ENCODE measurements around the gene STRIP2. TPM values are rescaled to one million over a fixed set of nuclear protein-coding genes. Genes with fewer than 3 reads are reported as not detected.

STRIP2 gene
- total RNA-seq, 1 experiment from 2014 or later: 9.9 TPM

GRCh38 chr7:129453510-129454248 lies 19.4 kb downstream of the STRIP2 start:
- H2BK12ac ChIP-seq (ENCODE audit: insufficient read length, low read depth, low read length): no peak overlapping the region
- no CpG with 5 or more reads among the region's 1 CpG for WGBS (ENCODE audit: extremely low coverage, insufficient read length, low lambda C conversion rate)
- H2BK15ac ChIP-seq (ENCODE audit: low read depth, low read length): no peak overlapping the region
- no peak overlapping the region for H4K8ac ChIP-seq (replicated peaks; ENCODE audit: insufficient read length, low read depth, low read length)
- no peak overlapping the region for H3K14ac ChIP-seq (ENCODE audit: insufficient read depth, low read length)
- H4K91ac ChIP-seq (ENCODE audit: insufficient read length, low read depth, low read length): no peak overlapping the region
- peaks cover 3% of the 10 kb centered on the region for H3K23me2 ChIP-seq (ENCODE audit: insufficient read length, low read depth, low read length, poor library complexity, severe bottlenecking)
- no peak overlapping the region for H2AFZ ChIP-seq (ENCODE audit: low read length)
- Mint-ChIP-seq H3K27me3 (ENCODE audit: low read depth) (no peaks in the 10 kb centered on the region), H3K27ac (no peak overlapping the region), H3K9me3 (peaks cover 5 to 6% of the 10 kb centered on the region in 2 experiments; a peak in 3 of 5 replicates), H3K36me3 (ENCODE audit: insufficient read depth in 1 of 3, low read depth in 3 of 3) (peaks cover 17 to 52% (median 50%) of the 10 kb centered on the region in 3 experiments), H3K4me1 (no peaks in the 10 kb centered on the region), H3K4me3 (no peak overlapping the region)
- H2AK5ac ChIP-seq (ENCODE audit: insufficient read length, low read length): no peak overlapping the region
- no peak overlapping the region for H2BK20ac ChIP-seq (ENCODE audit: low read depth, low read length, poor library complexity, severe bottlenecking)
- no peak for DNase-seq
- TF ChIP-seq CTCF (conservative IDR thresholded peaks at IDR 0.05): no peak
- no peak overlapping the region for H3K56ac ChIP-seq (ENCODE audit: insufficient read length, low read depth, low read length)
- H2BK120ac ChIP-seq (ENCODE audit: low read depth, low read length, poor library complexity, severe bottlenecking): no peak overlapping the region
- no peak overlapping the region for H3K23ac ChIP-seq (ENCODE audit: insufficient read length, low read depth, low read length)
- H3K4me2 ChIP-seq (ENCODE audit: insufficient read depth, insufficient read length, low read length): no peak overlapping the region
- no peak overlapping the region for H3K9ac ChIP-seq (ENCODE audit: extremely low read depth, insufficient read length, low read length)
- H3K9me3 ChIP-seq (ENCODE audit: control insufficient read depth, low read depth, low read length): no peaks in the 10 kb centered on the region
- H4K5ac ChIP-seq (ENCODE audit: insufficient read length, low read depth, low read length): no peak overlapping the region
- H4K20me1 ChIP-seq (ENCODE audit: control insufficient read depth, insufficient read depth, insufficient read length): no peaks in the 10 kb centered on the region
- no peaks in the 10 kb centered on the region for H3K27me3 ChIP-seq (ENCODE audit: insufficient read depth, low read length)
- no peaks in the 10 kb centered on the region for H3K79me2 ChIP-seq (ENCODE audit: insufficient read depth, low read length)
- no peaks in the 10 kb centered on the region for H3K4me1 ChIP-seq (ENCODE audit: insufficient read depth, low read length)
- H3T11ph ChIP-seq (ENCODE audit: low read length): no peak overlapping the region
- H2BK5ac ChIP-seq (ENCODE audit: insufficient read length, low read length): no peak overlapping the region
- no peaks in the 10 kb centered on the region for H3K79me1 ChIP-seq (ENCODE audit: insufficient read depth, low read depth, low read length, poor library complexity, severe bottlenecking)
- no peak overlapping the region for H3K4ac ChIP-seq (ENCODE audit: low read depth, low read length)
- no peak overlapping the region for H3K27ac ChIP-seq (ENCODE audit: insufficient read length, low read depth, low read length)
- H3K18ac ChIP-seq (ENCODE audit: insufficient read length, low read depth, low read length): no peak overlapping the region
